HepG2 (cell line): ENCODE results near the gene PPP1R1B. TPM values are rescaled to one million over a fixed set of nuclear protein-coding genes. Genes with fewer than 3 reads are reported as not detected.

Experiments used
- E2F1 ChIP-seq: sonication (generic); formaldehyde crosslinking; IDR thresholded peaks from 2 replicates; pipeline ENCODE4 v1.5.0; 2020; ENCODE audit warnings: missing genetic modification reagents
- ESRRA ChIP-seq: sonication (generic); formaldehyde crosslinking; IDR thresholded peaks from 2 replicates; pipeline ENCODE4 v1.5.1; 2020; ENCODE audit warnings: mild to moderate bottlenecking, low read depth, missing genetic modification reagents
- FOXO1 ChIP-seq: sonication (generic); formaldehyde crosslinking; IDR thresholded peaks from 2 replicates; pipeline ENCODE4 v1.4.0; 2020; ENCODE audit warnings: missing genetic modification reagents
- HNF4G ChIP-seq, 2 experiments: sonication (generic) in 1 of 2; formaldehyde crosslinking in 1 of 2; IDR thresholded peaks; 2 replicates each; pipeline versions ENCODE4 v1.4.0 to v1.6.1; 2011 to 2020; ENCODE audit warnings: borderline replicate concordance in 2 of 2, low read depth in 2 of 2, mild to moderate bottlenecking in 2 of 2, low read length in 1 of 2, missing genetic modification reagents in 1 of 2, moderate library complexity in 1 of 2
- NR2F6 ChIP-seq, 2 experiments: IDR thresholded peaks; 2 replicates each; pipeline ENCODE4 v1.6.1; 2016; ENCODE audit warnings: antibody characterized with exemption in 1 of 2, mild to moderate bottlenecking in 1 of 2
- REL ChIP-seq: sonication (generic); formaldehyde crosslinking; conservative IDR thresholded peaks from 2 replicates; pipeline ENCODE4 v1.8.0; 2022; ENCODE audit warnings: mild to moderate bottlenecking, missing genetic modification reagents, moderate library complexity
- SNAPC2 ChIP-seq: sonication (generic); formaldehyde crosslinking; IDR thresholded peaks from 2 replicates; pipeline ENCODE4 v1.8.1; 2022; ENCODE audit warnings: mild to moderate bottlenecking, missing genetic modification reagents
- TCF12 ChIP-seq, 2 experiments: fragments of 450-650 bp in 1 of 2; sonication (generic) in 1 of 2; formaldehyde crosslinking in 1 of 2; IDR thresholded peaks; 2 replicates each; pipeline versions ENCODE4 v1.6.1 to v1.8.0; 2017 to 2022; ENCODE audit warnings: antibody characterized with exemption in 1 of 2, mild to moderate bottlenecking in 1 of 2, missing genetic modification reagents in 1 of 2, moderate library complexity in 1 of 2
- ZFP36L2 ChIP-seq: sonication (generic); formaldehyde crosslinking; IDR thresholded peaks from 2 replicates; pipeline ENCODE4 v1.4.0; 2020; ENCODE audit warnings: missing genetic modification reagents
- ZNF281 ChIP-seq: sonication (generic); formaldehyde crosslinking; IDR thresholded peaks from 2 replicates; pipeline ENCODE4 v1.4.0; 2020; ENCODE audit warnings: missing genetic modification reagents, borderline replicate concordance
- ZSCAN5A ChIP-seq: sonication (generic); formaldehyde crosslinking; IDR thresholded peaks from 2 replicates; pipeline ENCODE4 v1.8.0; 2022; ENCODE audit warnings: mild to moderate bottlenecking, missing genetic modification reagents, borderline replicate concordance
- polyA plus RNA-seq, 8 experiments: library from polyadenylated mRNA; depleted of rRNA in 3 of 8; stranded (reverse) in 7 of 8; unstranded in 1 of 8; fragments of >200 nt; fragmentation: Illumina TruSeq in 4 of 8; extraction: Trizol in 4 of 8; gene quantifications; 2 replicates each; pipeline versions ENCODE4 v1.2.1 to v1.2.3, GENCODE V29; 2011 to 2016; ENCODE audit warnings: low read depth in 4 of 8, missing spikeins in 1 of 8, mixed read lengths in 1 of 8; ENCODE audit not compliant: insufficient read depth in 1 of 8
- total RNA-seq, 5 experiments: library from RNA; depleted of rRNA; stranded (reverse); fragments of >200 nt; fragmentation: Illumina TruSeq; extraction: Trizol; gene quantifications; 2 replicates each; pipeline ENCODE4 v1.2.3, GENCODE V29; 2016; ENCODE audit warnings: low read depth in 1 of 5
- TF ChIP-seq, protein P1 (sequence below), 2 experiments: IDR thresholded peaks; 2 replicates each; pipeline ENCODE4 v1.6.1; 2011 to 2012; ENCODE audit warnings: low read length in 2 of 2, borderline replicate concordance in 1 of 2, low read depth in 1 of 2, mild to moderate bottlenecking in 1 of 2, moderate library complexity in 1 of 2
- TF ChIP-seq, protein P2 (sequence below): sonication (generic); formaldehyde crosslinking; IDR thresholded peaks from 2 replicates; pipeline ENCODE4 v1.4.0; 2020; ENCODE audit warnings: missing genetic modification reagents; ENCODE audit errors: not compliant biosample characterization
- TF ChIP-seq, protein P3 (sequence below): sonication (generic); formaldehyde crosslinking; IDR thresholded peaks from 2 replicates; pipeline ENCODE4 v1.8.1; 2023; ENCODE audit warnings: mild to moderate bottlenecking, inconsistent platforms, moderate library complexity, missing genetic modification reagents, borderline replicate concordance

The PPP1R1B gene
- total and polyA plus RNA-seq, 2 of the 13 experiments (the other 11 are each of a cell fraction or from before 2014, with no cell fraction given) = 0.08 TPM; not detected in 1

DNA sequence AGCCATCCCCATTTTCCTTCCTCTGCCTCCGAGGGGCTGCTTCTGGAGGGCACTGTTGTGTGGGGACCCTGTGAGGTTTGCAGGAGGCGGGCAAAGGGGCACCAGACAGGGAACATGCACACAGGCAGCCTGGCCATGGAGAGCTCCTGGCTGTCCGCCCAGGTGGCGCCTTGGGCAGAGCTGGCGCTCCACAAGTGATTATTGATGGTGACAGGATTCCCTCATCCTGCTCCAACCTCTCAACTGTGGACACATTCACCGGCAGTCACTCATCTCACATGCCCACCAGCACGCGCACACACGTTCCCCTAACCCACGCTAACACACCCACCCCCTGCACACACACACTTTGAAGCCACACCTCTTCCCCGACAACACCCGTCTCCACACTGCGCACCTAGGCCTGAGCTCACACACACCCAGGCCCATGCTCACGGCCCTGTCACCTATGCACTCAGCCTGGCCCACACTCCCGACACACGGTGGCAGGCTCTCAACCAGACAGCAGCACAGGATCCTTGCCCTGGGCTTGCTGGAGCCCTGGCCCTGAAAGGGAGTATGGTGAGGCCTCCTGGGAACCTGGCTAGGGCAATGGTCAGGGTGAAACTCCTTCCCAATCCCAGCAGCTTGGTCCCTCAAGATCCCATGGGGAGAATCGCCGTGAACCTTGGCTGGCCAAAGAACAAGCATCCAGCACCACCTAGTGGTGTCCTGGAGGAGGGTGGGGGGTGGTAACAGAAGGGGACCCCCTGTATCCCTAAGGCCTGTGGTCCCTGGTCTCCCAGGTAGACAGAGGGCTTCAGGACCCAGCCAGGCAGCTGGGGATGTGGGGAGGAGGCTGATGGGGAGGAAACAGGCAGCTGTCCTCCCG, 45.1 kb downstream of the PPP1R1B start (continued):
- TF ChIP-seq HNF4G (IDR thresholded peaks at IDR 0.05; ENCODE audit: borderline replicate concordance, low read depth, low read length) (no peak), HNF4G (CRISPR knock-in tag; IDR thresholded peaks at IDR 0.05; ENCODE audit: borderline replicate concordance, low read depth) (peak; percentile 29; the same call in 1 of the 2 replicates), NR2F6 (IDR thresholded peaks at IDR 0.05) (no peak), NR2F6 (CRISPR knock-in tag; IDR thresholded peaks at IDR 0.05) (peak; percentile 25; the same call in 1 of the 2 replicates), ESRRA (CRISPR knock-in tag) (no peak), E2F1 (CRISPR knock-in tag) (no peak), REL (CRISPR knock-in tag) (no peak), ZNF281 (CRISPR knock-in tag) (no peak), SNAPC2 (no peak), TCF12 (IDR thresholded peaks at IDR 0.05) (no peak), TCF12 (CRISPR knock-in tag; IDR thresholded peaks at IDR 0.05) (no peak), FOXO1 (no peak), ZSCAN5A (CRISPR knock-in tag) (no peak), ZFP36L2 (CRISPR knock-in tag) (no peak)
- TF ChIP-seq, protein P1, sequence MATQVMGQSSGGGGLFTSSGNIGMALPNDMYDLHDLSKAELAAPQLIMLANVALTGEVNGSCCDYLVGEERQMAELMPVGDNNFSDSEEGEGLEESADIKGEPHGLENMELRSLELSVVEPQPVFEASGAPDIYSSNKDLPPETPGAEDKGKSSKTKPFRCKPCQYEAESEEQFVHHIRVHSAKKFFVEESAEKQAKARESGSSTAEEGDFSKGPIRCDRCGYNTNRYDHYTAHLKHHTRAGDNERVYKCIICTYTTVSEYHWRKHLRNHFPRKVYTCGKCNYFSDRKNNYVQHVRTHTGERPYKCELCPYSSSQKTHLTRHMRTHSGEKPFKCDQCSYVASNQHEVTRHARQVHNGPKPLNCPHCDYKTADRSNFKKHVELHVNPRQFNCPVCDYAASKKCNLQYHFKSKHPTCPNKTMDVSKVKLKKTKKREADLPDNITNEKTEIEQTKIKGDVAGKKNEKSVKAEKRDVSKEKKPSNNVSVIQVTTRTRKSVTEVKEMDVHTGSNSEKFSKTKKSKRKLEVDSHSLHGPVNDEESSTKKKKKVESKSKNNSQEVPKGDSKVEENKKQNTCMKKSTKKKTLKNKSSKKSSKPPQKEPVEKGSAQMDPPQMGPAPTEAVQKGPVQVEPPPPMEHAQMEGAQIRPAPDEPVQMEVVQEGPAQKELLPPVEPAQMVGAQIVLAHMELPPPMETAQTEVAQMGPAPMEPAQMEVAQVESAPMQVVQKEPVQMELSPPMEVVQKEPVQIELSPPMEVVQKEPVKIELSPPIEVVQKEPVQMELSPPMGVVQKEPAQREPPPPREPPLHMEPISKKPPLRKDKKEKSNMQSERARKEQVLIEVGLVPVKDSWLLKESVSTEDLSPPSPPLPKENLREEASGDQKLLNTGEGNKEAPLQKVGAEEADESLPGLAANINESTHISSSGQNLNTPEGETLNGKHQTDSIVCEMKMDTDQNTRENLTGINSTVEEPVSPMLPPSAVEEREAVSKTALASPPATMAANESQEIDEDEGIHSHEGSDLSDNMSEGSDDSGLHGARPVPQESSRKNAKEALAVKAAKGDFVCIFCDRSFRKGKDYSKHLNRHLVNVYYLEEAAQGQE (IDR thresholded peaks at IDR 0.05; ENCODE audit: borderline replicate concordance in 1 of 2, low read depth in 1 of 2, low read length in 2 of 2) = no peak
- TF ChIP-seq, protein P2, sequence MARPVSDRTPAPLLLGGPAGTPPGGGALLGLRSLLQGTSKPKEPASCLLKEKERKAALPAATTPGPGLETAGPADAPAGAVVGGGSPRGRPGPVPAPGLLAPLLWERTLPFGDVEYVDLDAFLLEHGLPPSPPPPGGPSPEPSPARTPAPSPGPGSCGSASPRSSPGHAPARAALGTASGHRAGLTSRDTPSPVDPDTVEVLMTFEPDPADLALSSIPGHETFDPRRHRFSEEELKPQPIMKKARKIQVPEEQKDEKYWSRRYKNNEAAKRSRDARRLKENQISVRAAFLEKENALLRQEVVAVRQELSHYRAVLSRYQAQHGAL = no peak
- TF ChIP-seq, protein P3, sequence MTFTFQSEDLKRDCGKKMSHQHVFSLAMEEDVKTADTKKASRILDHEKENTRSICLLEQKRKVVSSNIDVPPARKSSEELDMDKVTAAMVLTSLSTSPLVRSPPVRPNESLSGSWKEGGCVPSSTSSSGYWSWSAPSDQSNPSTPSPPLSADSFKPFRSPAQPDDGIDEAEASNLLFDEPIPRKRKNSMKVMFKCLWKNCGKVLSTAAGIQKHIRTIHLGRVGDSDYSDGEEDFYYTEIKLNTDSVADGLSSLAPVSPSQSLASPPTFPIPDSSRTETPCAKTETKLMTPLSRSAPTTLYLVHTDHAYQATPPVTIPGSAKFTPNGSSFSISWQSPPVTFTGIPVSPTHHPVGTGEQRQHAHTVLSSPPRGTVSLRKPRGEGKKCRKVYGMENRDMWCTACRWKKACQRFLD (CRISPR knock-in tag) = 0 out of 2 replicates have a peak, but pooled peaks have one; percentile 80
